AG09309 (cell line): Measurements from ENCODE around the gene ENTPD8.

Experiments
- DNase-seq: peaks from one replicate; pipeline ENCODE4 v3.0.0-alpha.2; 2010; ENCODE audit warnings: low read depth
- H3K4me3 ChIP-seq: 2 replicates; pipeline ENCODE4 v1.5.1; 2011; ENCODE audit warnings: mild to moderate bottlenecking, low read depth, low read length, moderate library complexity; ENCODE audit not compliant: control insufficient read depth
- CTCF ChIP-seq: IDR thresholded peaks from 2 replicates; pipeline ENCODE4 v1.5.1; 2011; ENCODE audit warnings: mild to moderate bottlenecking, low read depth, low read length, inconsistent platforms; ENCODE audit not compliant: insufficient read depth, control insufficient read depth; ENCODE audit errors: missing control alignments

The ENTPD8 gene

GRCh38 chr9:137433349-137433915 lies 7.7 kb downstream of the ENTPD8 start:
- TF ChIP-seq CTCF: no peak
- H3K4me3 ChIP-seq: no peak overlapping the region
- DNase-seq: no peak

- H3K4me3 ChIP-seq: no peak overlapping the region
- no peak for TF ChIP-seq CTCF
- no peak for DNase-seq
Measured at GRCh38 chr9:137432687-137433348, 8.3 kb downstream of the ENTPD8 start.

- no peak overlapping the region for H3K4me3 ChIP-seq
- TF ChIP-seq CTCF: no peak
Measured at GRCh38 chr9:137431416-137431931, 9.7 kb downstream of the ENTPD8 start.

GRCh38 chr9:137430723-137431415 lies 10.3 kb downstream of the ENTPD8 start:
- no peak for DNase-seq
- no peak for TF ChIP-seq CTCF
- H3K4me3 ChIP-seq: no peak overlapping the region

More at GRCh38 chr9:137431416-137431931, 9.7 kb downstream of the ENTPD8 start:
- no peak for DNase-seq

- no peak for TF ChIP-seq CTCF
- DNase-seq: no peak
- no peak overlapping the region for H3K4me3 ChIP-seq
Measured at GRCh38 chr9:137429974-137430722, 11.0 kb downstream of the ENTPD8 start.

GRCh38 chr9:137429546-137429890 lies 11.6 kb downstream of the ENTPD8 start:
- no peak for DNase-seq
- no peak for TF ChIP-seq CTCF
- no peak overlapping the region for H3K4me3 ChIP-seq
